Astrocyte (in vitro differentiated cells and primary cell): ENCODE data around the gene P2RX5.

Source experiments
- EZH2 ChIP-seq: IDR thresholded peaks from 2 replicates; pipeline ENCODE4 v1.6.1; 2012; ENCODE audit warnings: mild to moderate bottlenecking, low read length, inconsistent platforms; ENCODE audit not compliant: insufficient read depth
- TF ChIP-seq, protein P1 (sequence below): IDR thresholded peaks from 2 replicates; pipeline ENCODE4 v1.5.1; 2011; ENCODE audit warnings: low read depth, mild to moderate bottlenecking, inconsistent platforms, low read length, moderate library complexity; ENCODE audit not compliant: insufficient read depth

DNA sequence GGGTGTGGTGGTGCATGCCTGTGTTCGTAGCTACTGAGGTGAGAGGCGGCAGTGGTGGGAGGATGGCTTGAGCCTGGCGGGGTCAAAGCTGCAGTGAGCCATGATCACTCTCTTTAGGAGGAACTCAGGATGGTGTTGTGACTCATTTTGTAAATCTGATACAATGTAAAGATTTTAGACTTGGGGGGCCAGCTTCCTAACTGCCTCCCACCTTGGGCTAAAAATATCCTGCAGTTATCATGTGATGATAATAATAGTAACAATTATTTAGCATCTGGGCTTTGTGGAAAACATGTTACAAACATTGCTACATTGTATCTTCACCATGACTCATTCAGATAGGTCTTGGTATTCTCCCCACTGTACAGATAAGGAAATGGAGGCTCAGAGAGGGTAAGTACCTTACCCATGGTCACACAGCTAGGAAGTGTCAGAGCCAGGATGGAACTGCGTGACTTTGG, 52.0 kb downstream of the P2RX5 start:
- TF ChIP-seq, protein P1, sequence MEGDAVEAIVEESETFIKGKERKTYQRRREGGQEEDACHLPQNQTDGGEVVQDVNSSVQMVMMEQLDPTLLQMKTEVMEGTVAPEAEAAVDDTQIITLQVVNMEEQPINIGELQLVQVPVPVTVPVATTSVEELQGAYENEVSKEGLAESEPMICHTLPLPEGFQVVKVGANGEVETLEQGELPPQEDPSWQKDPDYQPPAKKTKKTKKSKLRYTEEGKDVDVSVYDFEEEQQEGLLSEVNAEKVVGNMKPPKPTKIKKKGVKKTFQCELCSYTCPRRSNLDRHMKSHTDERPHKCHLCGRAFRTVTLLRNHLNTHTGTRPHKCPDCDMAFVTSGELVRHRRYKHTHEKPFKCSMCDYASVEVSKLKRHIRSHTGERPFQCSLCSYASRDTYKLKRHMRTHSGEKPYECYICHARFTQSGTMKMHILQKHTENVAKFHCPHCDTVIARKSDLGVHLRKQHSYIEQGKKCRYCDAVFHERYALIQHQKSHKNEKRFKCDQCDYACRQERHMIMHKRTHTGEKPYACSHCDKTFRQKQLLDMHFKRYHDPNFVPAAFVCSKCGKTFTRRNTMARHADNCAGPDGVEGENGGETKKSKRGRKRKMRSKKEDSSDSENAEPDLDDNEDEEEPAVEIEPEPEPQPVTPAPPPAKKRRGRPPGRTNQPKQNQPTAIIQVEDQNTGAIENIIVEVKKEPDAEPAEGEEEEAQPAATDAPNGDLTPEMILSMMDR = no peak
- no peak for TF ChIP-seq EZH2
